ENCODE measurements around the gene PEX12.

The PEX12 gene

DNA sequence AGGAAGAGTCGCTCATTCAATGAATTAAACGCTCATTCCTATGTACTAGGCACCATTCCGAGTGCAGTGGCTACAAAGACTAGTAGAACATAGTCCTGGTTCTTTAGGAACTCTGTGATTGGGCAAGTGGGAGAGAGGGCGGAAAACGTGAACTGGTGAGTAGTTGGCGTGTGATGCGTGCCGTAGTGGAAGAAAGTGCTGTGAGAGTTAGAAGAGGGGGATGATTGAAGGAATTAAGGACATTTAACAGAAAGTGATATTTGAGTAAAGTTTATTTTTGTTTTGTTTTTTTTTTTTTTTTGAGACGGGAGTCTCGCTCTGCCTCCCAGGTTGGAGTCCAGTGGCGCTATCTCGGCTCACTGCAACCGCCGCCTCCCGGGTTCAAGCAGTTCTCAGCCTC lies 9.8 kb downstream of the PEX12 start (continued):
- TF ChIP-seq, protein P1, sequence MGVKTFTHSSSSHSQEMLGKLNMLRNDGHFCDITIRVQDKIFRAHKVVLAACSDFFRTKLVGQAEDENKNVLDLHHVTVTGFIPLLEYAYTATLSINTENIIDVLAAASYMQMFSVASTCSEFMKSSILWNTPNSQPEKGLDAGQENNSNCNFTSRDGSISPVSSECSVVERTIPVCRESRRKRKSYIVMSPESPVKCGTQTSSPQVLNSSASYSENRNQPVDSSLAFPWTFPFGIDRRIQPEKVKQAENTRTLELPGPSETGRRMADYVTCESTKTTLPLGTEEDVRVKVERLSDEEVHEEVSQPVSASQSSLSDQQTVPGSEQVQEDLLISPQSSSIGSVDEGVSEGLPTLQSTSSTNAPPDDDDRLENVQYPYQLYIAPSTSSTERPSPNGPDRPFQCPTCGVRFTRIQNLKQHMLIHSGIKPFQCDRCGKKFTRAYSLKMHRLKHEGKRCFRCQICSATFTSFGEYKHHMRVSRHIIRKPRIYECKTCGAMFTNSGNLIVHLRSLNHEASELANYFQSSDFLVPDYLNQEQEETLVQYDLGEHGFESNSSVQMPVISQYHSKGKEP (tag by site-specific recombination; IDR thresholded peaks at IDR 0.05): no peak
- TF ChIP-seq, protein P2, sequence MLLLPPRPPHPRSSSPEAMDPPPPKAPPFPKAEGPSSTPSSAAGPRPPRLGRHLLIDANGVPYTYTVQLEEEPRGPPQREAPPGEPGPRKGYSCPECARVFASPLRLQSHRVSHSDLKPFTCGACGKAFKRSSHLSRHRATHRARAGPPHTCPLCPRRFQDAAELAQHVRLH (tag by site-specific recombination; IDR thresholded peaks at IDR 0.05): no peak
- TF ChIP-seq SCRT1 (tag by site-specific recombination; IDR thresholded peaks at IDR 0.05; ENCODE audit: borderline replicate concordance) (no peak), EGR2 (tag by site-specific recombination; IDR thresholded peaks at IDR 0.05; ENCODE audit: low read depth) (0 out of 2 replicates have a peak, but pooled peaks have one; percentile 29), PRDM1 (tag by site-specific recombination; IDR thresholded peaks at IDR 0.05) (peak; percentile 98), ZNF404 (tag by site-specific recombination; IDR thresholded peaks at IDR 0.05) (no peak), FEZF1 (tag by site-specific recombination; IDR thresholded peaks at IDR 0.05) (no peak), ZNF529 (tag by site-specific recombination; IDR thresholded peaks at IDR 0.05; ENCODE audit: insufficient replicate concordance) (no peak), ZSCAN16 (tag by site-specific recombination; IDR thresholded peaks at IDR 0.05) (no peak), ZNF768 (tag by site-specific recombination; IDR thresholded peaks at IDR 0.05) (no peak), ZNF530 (tag by site-specific recombination; IDR thresholded peaks at IDR 0.05; ENCODE audit: low read depth) (no peak), ZNF510 (tag by site-specific recombination; IDR thresholded peaks at IDR 0.05; ENCODE audit: insufficient replicate concordance) (no peak), ZNF785 (tag by site-specific recombination; IDR thresholded peaks at IDR 0.05) (no peak), HOXD13 (CRISPR knock-in tag; IDR thresholded peaks at IDR 0.05; ENCODE audit: borderline replicate concordance) (no peak), ZNF600 (tag by site-specific recombination; IDR thresholded peaks at IDR 0.05) (peak; percentile 50; the same call in 1 of the 2 replicates), KLF16 (tag by site-specific recombination; IDR thresholded peaks at IDR 0.05) (peak; percentile 59), ZNF791 (tag by site-specific recombination; IDR thresholded peaks at IDR 0.05) (no peak), MEIS1 (CRISPR knock-in tag; IDR thresholded peaks at IDR 0.05; ENCODE audit: borderline replicate concordance) (no peak), ZNF335 (tag by site-specific recombination; conservative IDR thresholded peaks at IDR 0.05) (peak; percentile 77), ZFHX2 (tag by site-specific recombination; conservative IDR thresholded peaks at IDR 0.05) (0 out of 2 replicates have a peak, but pooled peaks have one; percentile 21), GFI1B (tag by site-specific recombination; IDR thresholded peaks at IDR 0.05) (no peak), ZFP3 (tag by site-specific recombination; IDR thresholded peaks at IDR 0.05; ENCODE audit: low read depth) (no peak)
- TF ChIP-seq, protein P3, sequence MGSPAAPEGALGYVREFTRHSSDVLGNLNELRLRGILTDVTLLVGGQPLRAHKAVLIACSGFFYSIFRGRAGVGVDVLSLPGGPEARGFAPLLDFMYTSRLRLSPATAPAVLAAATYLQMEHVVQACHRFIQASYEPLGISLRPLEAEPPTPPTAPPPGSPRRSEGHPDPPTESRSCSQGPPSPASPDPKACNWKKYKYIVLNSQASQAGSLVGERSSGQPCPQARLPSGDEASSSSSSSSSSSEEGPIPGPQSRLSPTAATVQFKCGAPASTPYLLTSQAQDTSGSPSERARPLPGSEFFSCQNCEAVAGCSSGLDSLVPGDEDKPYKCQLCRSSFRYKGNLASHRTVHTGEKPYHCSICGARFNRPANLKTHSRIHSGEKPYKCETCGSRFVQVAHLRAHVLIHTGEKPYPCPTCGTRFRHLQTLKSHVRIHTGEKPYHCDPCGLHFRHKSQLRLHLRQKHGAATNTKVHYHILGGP (tag by site-specific recombination; IDR thresholded peaks at IDR 0.05): no peak
- TF ChIP-seq, protein P4, sequence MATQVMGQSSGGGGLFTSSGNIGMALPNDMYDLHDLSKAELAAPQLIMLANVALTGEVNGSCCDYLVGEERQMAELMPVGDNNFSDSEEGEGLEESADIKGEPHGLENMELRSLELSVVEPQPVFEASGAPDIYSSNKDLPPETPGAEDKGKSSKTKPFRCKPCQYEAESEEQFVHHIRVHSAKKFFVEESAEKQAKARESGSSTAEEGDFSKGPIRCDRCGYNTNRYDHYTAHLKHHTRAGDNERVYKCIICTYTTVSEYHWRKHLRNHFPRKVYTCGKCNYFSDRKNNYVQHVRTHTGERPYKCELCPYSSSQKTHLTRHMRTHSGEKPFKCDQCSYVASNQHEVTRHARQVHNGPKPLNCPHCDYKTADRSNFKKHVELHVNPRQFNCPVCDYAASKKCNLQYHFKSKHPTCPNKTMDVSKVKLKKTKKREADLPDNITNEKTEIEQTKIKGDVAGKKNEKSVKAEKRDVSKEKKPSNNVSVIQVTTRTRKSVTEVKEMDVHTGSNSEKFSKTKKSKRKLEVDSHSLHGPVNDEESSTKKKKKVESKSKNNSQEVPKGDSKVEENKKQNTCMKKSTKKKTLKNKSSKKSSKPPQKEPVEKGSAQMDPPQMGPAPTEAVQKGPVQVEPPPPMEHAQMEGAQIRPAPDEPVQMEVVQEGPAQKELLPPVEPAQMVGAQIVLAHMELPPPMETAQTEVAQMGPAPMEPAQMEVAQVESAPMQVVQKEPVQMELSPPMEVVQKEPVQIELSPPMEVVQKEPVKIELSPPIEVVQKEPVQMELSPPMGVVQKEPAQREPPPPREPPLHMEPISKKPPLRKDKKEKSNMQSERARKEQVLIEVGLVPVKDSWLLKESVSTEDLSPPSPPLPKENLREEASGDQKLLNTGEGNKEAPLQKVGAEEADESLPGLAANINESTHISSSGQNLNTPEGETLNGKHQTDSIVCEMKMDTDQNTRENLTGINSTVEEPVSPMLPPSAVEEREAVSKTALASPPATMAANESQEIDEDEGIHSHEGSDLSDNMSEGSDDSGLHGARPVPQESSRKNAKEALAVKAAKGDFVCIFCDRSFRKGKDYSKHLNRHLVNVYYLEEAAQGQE (tag by site-specific recombination; IDR thresholded peaks at IDR 0.05): no peak
- TF ChIP-seq, protein P5, sequence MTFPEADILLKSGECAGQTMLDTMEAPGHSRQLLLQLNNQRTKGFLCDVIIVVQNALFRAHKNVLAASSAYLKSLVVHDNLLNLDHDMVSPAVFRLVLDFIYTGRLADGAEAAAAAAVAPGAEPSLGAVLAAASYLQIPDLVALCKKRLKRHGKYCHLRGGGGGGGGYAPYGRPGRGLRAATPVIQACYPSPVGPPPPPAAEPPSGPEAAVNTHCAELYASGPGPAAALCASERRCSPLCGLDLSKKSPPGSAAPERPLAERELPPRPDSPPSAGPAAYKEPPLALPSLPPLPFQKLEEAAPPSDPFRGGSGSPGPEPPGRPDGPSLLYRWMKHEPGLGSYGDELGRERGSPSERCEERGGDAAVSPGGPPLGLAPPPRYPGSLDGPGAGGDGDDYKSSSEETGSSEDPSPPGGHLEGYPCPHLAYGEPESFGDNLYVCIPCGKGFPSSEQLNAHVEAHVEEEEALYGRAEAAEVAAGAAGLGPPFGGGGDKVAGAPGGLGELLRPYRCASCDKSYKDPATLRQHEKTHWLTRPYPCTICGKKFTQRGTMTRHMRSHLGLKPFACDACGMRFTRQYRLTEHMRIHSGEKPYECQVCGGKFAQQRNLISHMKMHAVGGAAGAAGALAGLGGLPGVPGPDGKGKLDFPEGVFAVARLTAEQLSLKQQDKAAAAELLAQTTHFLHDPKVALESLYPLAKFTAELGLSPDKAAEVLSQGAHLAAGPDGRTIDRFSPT (tag by site-specific recombination; IDR thresholded peaks at IDR 0.05): no peak
- TF ChIP-seq, protein P6, sequence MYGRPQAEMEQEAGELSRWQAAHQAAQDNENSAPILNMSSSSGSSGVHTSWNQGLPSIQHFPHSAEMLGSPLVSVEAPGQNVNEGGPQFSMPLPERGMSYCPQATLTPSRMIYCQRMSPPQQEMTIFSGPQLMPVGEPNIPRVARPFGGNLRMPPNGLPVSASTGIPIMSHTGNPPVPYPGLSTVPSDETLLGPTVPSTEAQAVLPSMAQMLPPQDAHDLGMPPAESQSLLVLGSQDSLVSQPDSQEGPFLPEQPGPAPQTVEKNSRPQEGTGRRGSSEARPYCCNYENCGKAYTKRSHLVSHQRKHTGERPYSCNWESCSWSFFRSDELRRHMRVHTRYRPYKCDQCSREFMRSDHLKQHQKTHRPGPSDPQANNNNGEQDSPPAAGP (tag by site-specific recombination; IDR thresholded peaks at IDR 0.05): no peak
- TF ChIP-seq, protein P7, sequence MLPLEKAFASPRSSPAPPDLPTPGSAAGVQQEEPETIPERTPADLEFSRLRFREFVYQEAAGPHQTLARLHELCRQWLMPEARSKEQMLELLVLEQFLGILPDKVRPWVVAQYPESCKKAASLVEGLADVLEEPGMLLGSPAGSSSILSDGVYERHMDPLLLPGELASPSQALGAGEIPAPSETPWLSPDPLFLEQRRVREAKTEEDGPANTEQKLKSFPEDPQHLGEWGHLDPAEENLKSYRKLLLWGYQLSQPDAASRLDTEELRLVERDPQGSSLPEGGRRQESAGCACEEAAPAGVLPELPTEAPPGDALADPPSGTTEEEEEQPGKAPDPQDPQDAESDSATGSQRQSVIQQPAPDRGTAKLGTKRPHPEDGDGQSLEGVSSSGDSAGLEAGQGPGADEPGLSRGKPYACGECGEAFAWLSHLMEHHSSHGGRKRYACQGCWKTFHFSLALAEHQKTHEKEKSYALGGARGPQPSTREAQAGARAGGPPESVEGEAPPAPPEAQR (tag by site-specific recombination; IDR thresholded peaks at IDR 0.05): no peak
- TF ChIP-seq, protein P8, sequence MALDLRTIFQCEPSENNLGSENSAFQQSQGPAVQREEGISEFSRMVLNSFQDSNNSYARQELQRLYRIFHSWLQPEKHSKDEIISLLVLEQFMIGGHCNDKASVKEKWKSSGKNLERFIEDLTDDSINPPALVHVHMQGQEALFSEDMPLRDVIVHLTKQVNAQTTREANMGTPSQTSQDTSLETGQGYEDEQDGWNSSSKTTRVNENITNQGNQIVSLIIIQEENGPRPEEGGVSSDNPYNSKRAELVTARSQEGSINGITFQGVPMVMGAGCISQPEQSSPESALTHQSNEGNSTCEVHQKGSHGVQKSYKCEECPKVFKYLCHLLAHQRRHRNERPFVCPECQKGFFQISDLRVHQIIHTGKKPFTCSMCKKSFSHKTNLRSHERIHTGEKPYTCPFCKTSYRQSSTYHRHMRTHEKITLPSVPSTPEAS (tag by site-specific recombination; IDR thresholded peaks at IDR 0.05): no peak
